Measurements from ENCODE around the gene NOPCHAP1.

The NOPCHAP1 gene

DNA sequence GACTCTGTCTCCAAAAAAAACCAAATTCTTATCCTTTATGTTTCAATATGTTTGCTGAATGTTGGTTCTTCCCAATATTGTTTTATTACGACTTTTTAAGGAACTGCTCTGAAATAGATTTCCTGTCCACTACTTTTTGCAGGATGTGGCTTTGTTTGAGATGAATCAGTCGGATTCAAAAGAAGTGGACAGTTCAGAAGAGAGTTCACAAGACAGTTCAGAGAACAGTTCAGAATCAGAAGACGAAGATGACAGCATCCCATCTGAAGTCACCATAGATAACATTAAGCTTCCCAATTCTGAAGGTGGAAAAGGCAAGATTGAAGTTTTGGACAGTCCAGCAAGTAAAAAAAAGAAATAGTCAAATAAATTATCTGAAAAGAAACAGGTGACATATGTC, 8.2 kb downstream of the NOPCHAP1 start:
- H3K27me3 ChIP-seq (ENCODE audit: insufficient read depth, poor library complexity, severe bottlenecking): no peaks in the 10 kb centered on the region
- H3K4me3 ChIP-seq (replicated peaks; ENCODE audit: insufficient read depth, low read length): no peak overlapping the region
- DNase-seq (ENCODE audit: low read depth in 1 of 2, low spot score in 1 of 2): no peak
- TF ChIP-seq POLR2AphosphoS5 (IDR thresholded peaks at IDR 0.05; ENCODE audit: low read depth): no peak
- TF ChIP-seq, protein P1, sequence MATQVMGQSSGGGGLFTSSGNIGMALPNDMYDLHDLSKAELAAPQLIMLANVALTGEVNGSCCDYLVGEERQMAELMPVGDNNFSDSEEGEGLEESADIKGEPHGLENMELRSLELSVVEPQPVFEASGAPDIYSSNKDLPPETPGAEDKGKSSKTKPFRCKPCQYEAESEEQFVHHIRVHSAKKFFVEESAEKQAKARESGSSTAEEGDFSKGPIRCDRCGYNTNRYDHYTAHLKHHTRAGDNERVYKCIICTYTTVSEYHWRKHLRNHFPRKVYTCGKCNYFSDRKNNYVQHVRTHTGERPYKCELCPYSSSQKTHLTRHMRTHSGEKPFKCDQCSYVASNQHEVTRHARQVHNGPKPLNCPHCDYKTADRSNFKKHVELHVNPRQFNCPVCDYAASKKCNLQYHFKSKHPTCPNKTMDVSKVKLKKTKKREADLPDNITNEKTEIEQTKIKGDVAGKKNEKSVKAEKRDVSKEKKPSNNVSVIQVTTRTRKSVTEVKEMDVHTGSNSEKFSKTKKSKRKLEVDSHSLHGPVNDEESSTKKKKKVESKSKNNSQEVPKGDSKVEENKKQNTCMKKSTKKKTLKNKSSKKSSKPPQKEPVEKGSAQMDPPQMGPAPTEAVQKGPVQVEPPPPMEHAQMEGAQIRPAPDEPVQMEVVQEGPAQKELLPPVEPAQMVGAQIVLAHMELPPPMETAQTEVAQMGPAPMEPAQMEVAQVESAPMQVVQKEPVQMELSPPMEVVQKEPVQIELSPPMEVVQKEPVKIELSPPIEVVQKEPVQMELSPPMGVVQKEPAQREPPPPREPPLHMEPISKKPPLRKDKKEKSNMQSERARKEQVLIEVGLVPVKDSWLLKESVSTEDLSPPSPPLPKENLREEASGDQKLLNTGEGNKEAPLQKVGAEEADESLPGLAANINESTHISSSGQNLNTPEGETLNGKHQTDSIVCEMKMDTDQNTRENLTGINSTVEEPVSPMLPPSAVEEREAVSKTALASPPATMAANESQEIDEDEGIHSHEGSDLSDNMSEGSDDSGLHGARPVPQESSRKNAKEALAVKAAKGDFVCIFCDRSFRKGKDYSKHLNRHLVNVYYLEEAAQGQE (IDR thresholded peaks at IDR 0.05; ENCODE audit: insufficient replicate concordance, low read depth): no peak
- TF ChIP-seq SPI1 (IDR thresholded peaks at IDR 0.05; ENCODE audit: borderline replicate concordance, low read depth): no peak
- TF ChIP-seq GABPA (IDR thresholded peaks at IDR 0.05; ENCODE audit: low read depth): no peak
- TF ChIP-seq CTCF (IDR thresholded peaks at IDR 0.05; ENCODE audit: insufficient read depth, low read length): no peak
- no peak overlapping the region for H3K27ac ChIP-seq (replicated peaks)

GRCh38 chr12:104997541-104997940, 11.4 kb downstream of the NOPCHAP1 start:
- no peak overlapping the region for H3K27ac ChIP-seq (replicated peaks)
- TF ChIP-seq SPI1 (IDR thresholded peaks at IDR 0.05; ENCODE audit: borderline replicate concordance, low read depth): no peak
- TF ChIP-seq, protein P1 (IDR thresholded peaks at IDR 0.05; ENCODE audit: insufficient replicate concordance, low read depth): no peak
- TF ChIP-seq GABPA (IDR thresholded peaks at IDR 0.05; ENCODE audit: low read depth): no peak
- TF ChIP-seq POLR2AphosphoS5 (IDR thresholded peaks at IDR 0.05; ENCODE audit: low read depth): no peak
- no peak for TF ChIP-seq CTCF (IDR thresholded peaks at IDR 0.05; ENCODE audit: insufficient read depth, low read length)
- no peak for DNase-seq (ENCODE audit: low read depth in 1 of 2, low spot score in 1 of 2)
- H3K4me3 ChIP-seq (replicated peaks; ENCODE audit: insufficient read depth, low read length): no peak overlapping the region
- no peaks in the 10 kb centered on the region for H3K27me3 ChIP-seq (ENCODE audit: insufficient read depth, poor library complexity, severe bottlenecking)

DNA sequence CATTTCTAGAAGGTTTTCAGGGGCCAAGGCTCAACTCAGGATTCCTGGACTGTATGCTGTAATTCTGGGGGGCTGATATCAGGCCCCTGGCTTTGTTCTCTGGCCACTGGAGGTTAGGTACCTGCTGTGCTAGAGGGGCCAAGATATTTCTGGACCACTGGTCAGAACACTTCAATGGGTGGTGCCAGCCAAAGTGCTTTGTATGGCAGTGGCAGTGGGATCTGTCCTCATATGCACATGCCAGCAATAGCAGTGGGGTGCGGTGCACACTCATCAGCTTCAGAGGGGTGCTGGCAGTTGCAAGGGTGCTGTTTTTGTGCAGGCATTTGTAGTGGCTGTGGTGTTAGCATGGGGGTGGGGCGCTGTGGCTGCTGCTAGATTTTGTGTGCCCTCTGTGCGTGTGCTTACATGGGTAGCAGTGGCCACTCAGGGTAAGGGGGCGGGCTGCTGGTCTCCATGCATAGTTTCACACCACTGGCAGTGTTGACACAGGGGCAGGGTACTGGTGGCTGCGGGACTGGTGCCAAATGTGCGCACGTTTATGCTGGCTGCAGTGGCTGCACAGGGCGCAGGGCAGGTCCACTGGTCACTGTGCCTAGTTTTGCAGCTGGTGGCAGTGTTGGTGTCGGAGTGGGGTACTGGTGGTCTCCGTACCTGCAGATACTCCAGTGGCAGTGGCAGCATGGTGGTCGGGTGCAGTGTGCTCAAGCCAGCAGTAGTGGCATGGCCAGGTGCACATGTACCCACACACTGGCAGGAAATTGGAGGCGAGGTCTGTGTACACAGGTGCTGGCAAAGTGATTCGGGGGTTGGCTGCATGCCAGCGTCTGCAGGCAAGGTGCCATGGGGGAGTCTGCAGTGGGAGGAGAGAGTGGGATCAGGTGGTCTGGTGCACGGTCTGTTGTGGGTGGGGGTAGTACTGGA, 12.6 kb downstream of the NOPCHAP1 start:
- DNase-seq (ENCODE audit: low read depth in 1 of 2, low spot score in 1 of 2): no peak
- Histone ChIP-seq H3K4me3 (replicated peaks; ENCODE audit: insufficient read depth, low read length) (no peak overlapping the region), H3K27ac (replicated peaks) (no peak overlapping the region), H3K27me3 (ENCODE audit: insufficient read depth, poor library complexity, severe bottlenecking) (no peaks in the 10 kb centered on the region)
- no peak for TF ChIP-seq GABPA (IDR thresholded peaks at IDR 0.05; ENCODE audit: low read depth)
- TF ChIP-seq, protein P1 (IDR thresholded peaks at IDR 0.05; ENCODE audit: insufficient replicate concordance, low read depth): no peak
- TF ChIP-seq POLR2AphosphoS5 (IDR thresholded peaks at IDR 0.05; ENCODE audit: low read depth): no peak
- no peak for TF ChIP-seq SPI1 (IDR thresholded peaks at IDR 0.05; ENCODE audit: borderline replicate concordance, low read depth)
- no peak for TF ChIP-seq CTCF (IDR thresholded peaks at IDR 0.05; ENCODE audit: insufficient read depth, low read length)
